GM18499 (cell line): ENCODE measurements around the gene FBXO11.
"Not testable (repeated sequence)": the region's sequence is repeated elsewhere in the genome, so short reads cannot be mapped to it uniquely, and the experiment has no call there.

ENCODE experiments used
- ATAC-seq: cut with Tn5 transposase; IDR thresholded peaks from one replicate; pipeline ENCODE4 v1.9.1; 2021; ENCODE audit warnings: moderate number of reproducible peaks; ENCODE audit not compliant: insufficient read depth, unreplicated experiment

Gene FBXO11

DNA sequence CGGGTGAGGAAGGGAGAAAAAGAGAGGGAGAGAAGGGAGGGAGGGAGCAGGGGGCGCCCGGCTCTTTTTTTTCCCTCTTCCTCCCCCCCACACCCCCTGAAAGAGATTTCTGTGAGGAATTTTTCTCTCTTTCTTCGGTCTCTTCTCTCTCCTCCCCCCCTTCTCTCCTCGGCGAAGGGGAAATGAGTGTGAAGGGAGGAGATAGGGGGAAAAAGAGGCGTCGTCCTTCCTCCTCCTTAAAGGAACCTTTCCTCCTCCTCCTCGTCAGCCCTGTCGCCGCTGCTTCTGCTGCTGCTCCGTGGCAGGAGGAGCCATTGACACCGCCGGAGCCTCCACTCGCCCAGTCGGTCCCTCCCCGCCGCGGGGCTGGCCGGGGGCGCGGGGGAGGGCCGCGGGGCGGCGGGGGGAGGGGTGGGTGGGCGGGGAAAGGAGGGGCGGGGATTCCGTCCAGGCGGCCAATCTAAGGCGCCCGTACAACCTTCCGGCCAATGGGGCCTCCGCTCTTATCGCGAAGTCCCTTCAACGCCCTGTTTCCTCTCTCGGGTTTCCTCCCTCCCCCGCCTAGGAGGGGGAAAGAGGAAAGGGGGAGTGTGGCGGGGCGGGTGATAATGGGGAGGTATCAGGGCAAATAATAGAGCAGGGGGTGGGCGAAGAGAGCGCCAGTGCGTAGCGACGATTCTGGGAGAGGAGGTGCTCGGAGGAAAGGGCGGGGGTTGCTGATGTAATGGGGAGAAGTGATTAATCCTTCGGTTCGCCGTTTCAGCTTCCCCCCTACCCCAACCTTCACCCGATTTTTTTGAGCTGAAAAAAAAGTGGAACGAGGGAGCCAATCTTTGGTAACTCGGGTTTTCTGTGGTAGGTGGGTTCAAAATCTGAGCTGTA is at the start of gene FBXO11:
Gene FBXO11 (minus strand): TSS at position 342 of the 882 bp plus-strand sequence. CDS start 778 bp downstream, outside the sequence.
- ATAC-seq = peak; percentile 85

DNA sequence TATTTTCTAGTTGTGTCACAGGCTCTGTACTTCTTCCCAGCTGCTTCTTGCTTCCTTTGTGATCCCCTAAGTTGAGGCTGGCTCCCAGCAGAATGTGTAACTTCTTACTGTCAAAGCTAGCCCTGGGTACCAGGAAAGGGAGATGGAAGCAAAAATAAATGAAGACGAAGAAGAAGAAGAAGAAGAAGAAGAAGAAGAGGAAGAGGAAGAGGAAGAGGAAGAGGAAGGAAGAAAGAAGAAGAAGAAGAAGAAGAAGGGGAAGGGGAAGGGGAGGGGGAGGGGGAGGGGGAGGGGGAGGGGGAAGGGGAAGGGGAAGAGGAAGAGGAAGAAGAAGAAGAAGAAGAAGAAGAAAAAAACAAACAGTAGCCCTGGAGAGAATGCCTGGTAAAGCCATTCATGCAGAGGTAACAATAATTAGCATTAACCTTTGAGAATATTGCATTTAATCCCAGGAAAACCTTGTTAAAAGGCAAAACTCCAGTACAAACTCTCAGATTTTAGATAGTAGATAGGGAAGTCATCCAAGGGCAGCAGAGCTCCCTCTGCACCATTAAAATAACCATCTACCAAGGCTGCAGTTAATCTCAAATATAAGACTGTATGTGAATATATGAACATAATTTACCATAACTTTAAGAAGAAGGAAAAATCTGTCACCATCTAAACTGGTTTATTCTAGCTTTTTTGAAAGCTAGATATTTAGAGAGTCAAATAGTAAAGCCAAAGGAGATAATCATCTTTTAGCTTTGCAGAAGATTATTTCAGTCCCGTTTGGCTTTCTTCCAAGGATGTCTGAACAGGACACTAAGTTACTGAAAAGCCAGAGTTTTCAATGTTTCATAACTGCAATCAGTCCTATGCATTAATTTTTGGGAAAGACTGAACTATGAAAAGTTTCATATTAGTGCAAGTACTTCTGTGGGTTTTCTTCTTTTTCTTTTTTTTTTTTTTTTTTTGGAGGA is 44.3 kb upstream of the FBXO11 start:
- no peak for ATAC-seq

GRCh38 chr2:47946593-47946992 is 40.3 kb upstream of the FBXO11 start:
- no peak for ATAC-seq

DNA sequence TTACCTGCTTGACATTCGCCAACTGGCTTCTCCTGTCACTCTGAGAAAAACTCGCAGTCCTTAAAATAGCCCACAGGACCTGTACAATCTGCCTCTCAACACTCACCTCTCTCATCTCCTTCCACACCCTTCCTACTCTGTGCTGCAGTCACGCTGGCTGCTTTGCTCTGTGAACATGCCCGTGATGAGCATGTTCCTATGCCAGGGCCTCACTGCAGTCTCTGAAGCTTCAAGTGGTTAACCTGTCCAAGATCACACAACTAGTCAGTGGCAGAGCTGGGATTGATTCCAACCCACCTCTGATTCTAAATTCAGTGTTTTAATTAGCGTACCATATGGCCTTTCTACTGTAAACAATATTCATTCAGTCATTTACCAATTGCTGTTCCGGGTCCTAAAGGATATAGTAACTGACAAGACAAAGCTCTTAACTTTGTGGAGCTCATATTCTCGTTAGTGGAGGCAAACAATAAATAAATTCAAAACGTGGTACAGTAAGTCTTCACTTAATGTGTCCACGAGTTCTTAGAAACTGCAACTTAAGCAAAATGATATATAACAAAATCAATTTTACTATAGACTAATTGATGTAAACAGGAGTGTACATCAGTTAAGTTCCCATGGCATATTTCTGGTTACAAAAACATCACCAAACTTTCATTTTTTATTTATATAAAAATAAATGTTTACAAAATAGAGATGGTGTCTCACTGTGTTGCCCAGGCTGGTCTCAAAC is 38.9 kb upstream of the FBXO11 start:
- no peak for ATAC-seq

DNA sequence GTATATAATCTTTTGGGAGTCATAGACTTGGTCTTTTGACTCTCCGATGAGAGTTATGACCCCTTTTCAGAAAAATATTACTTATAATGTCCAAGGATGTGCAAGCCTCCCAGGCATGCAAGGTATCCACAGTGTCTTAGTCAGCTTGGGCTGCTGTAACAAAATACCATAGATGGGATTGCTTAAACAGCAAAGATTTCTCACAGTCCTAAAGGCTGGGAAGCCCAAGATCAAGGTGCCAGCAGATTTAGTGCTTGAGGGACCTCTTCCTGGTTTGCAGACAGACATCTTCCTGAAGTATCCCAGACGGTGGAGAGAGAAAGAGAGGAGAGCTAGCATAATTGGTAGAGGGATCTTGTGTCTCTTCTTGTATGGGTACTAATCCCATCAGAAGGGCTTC is 35.6 kb upstream of the FBXO11 start:
- ATAC-seq = no peak

DNA sequence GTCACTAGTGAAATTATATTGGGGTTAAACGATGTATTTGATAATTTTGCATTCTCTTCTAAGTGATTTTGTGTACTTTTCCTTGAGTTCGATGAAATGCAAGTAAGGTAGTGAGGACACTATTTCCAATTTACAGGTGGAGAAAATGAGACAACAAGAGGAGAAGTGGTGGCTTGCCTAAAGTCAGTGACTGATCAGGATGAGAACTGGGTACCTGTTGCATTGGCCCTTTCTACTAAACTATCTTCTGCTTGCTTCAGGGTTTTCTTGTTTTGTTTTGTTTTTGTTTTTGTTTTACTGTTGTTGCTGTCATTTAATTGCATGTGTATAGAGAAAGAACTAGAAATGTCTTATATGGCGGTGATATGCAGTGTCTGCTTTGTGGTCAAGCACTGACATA is 31.4 kb upstream of the FBXO11 start:
- ATAC-seq = no peak

DNA sequence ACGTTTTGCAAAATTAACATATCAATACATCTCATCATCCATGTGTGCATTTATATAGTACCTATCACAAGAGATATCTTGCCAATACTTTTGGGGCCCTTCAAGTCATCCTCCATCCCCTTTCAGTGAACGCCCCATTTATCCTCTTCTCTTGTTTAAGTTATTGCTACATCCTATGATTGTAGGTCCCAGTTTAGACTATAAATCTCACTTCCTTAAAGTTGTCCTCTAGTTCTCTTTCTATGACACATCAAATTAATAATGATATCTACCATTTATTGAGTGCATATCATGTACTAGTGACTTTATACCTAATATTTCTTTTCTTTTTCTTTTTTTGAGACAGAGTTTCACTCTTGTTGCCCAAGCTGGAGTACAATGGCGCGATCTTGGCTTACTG is 28.8 kb upstream of the FBXO11 start:
- ATAC-seq = no peak

- ATAC-seq = no peak
Measured at GRCh38 chr2:47918043-47918442, 11.7 kb upstream of the FBXO11 start.

- ATAC-seq = no peak
Measured at GRCh38 chr2:47917276-47917961, 11.1 kb upstream of the FBXO11 start.

- no peak for ATAC-seq
Measured at GRCh38 chr2:47916412-47916811, 10.1 kb upstream of the FBXO11 start.

- ATAC-seq = not testable (repeated sequence)
Measured at GRCh38 chr2:47910662-47911061, 4.4 kb upstream of the FBXO11 start.

DNA sequence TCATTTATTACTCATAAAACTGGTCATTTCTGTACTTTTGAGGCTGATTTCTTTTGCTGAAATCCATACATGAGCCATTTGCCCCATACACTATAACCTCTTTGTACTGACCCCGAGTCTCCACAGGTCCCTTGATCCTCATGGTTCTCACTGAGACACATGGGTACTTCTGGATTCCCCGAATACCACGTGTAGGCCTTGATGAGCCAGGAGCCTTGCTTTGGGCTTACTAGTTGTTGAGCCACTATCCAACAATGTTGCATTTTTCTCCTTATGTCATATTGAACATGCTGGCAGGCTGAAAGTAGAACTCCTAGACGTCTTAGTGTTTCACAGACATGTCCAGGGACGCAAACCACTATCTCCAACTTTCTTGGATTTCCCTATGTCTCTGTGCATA is 2.4 kb upstream of the FBXO11 start:
- no peak for ATAC-seq

- ATAC-seq = peak; percentile 27
Measured at GRCh38 chr2:47907039-47907781, 912 bp upstream of the FBXO11 start.

GRCh38 chr2:47905386-47906156 is 727 bp downstream of the FBXO11 start:
- no peak for ATAC-seq

GRCh38 chr2:47903781-47904490 is 2.4 kb downstream of the FBXO11 start:
- ATAC-seq = no peak

DNA sequence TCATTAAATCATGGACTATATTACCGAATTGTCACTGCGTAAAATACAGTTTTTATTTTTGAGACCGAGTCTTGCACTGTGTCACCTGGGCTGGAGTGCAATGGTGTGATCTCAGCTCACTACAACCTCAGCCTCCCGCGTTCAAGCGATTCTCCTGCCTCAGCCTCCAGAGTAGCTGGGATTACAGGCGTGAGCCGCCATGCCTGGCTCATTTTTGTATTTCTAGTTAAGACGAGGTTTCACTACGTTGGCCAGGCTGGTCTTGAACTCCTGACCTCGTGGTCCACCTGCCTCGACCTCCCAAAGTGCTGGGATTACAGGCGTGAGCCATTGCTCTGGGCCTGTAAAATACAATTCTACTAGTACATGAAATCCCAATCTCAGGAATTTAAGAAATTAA is 4.4 kb downstream of the FBXO11 start:
- not testable (repeated sequence) for ATAC-seq

DNA sequence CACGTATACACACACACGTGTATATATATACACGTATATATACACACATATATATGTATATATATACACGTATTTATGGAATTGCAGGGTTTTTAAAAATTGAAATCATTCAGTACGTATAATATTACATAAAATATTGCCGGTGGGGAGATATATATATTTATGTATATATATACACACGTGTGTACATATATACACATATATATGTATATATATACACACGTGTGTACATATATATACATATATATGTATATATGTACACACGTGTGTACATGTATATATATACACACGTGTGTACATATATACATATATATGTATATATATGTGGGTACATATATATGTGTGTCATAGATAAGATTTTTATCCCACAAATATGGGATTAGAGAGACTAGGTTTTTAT is 5.4 kb downstream of the FBXO11 start:
- ATAC-seq = no peak
